Measurements from ENCODE around the gene HOXA11. TPM values are rescaled to one million over a fixed set of nuclear protein-coding genes. Genes with fewer than 3 reads are reported as not detected.

HOXA11 gene
- total and polyA plus RNA-seq, 2 of the 4 experiments (the other 2 are of a cell fraction), result 0.05 TPM; not detected in 1

- dilution Hi-C loops (cut with HindIII; ENCODE audit: low sequenced_read_pairs, unreplicated experiment) (no loop called here), intact Hi-C loops (cut with micrococcal nuclease) (no loop called here), in situ Hi-C loops (cut with MboI; ENCODE audit: low sequenced_read_pairs) (no loop called here)
- no peak overlapping the region for H3K23ac ChIP-seq (ENCODE audit: low read depth, low read length)
- peaks cover 17% of the 10 kb centered on the region; the same call in 1 of the 2 replicates for H4K20me1 ChIP-seq (ENCODE audit: insufficient read depth, low read length)
- BruUV-seq (replicated peaks), result no TSS peak
- H3K18ac ChIP-seq (ENCODE audit: low read depth, low read length), result no peak overlapping the region
- no peak overlapping the region for H3K9ac ChIP-seq (ENCODE audit: low read depth, low read length)
- no peaks in the 10 kb centered on the region for H3K36me3 ChIP-seq (ENCODE audit: control insufficient read depth, insufficient read depth, low read length)
- H3K27ac ChIP-seq (ENCODE audit: insufficient read depth, low read length), result no peak overlapping the region
- POLR2A ChIA-PET (ENCODE audit: unreplicated experiment), result interaction anchor here (0.7 kb wide), 1 partner anchor 53 kb away, joined by 5 read pairs; no protein-coding TSS in a partner anchor
- no peak for DNase-seq
- H2BK120ac ChIP-seq (ENCODE audit: low read depth, low read length), result no peak overlapping the region
- no peak overlapping the region for H2BK20ac ChIP-seq (ENCODE audit: low read depth, low read length)
- H3K4me1 ChIP-seq (ENCODE audit: control insufficient read depth, insufficient read depth, low read length), result peaks cover 3% of the 10 kb centered on the region; the same call in 1 of the 2 replicates
- peaks cover 97% of the 10 kb centered on the region for H3K27me3 ChIP-seq (ENCODE audit: control insufficient read depth, insufficient read depth, low read length)
- no CpG with 5 or more reads among the region's 4 CpGs for WGBS, 2 experiments (ENCODE audit: extremely low coverage in 2 of 2, insufficient read length in 1 of 2)
- no peak for TF ChIP-seq CHD1 (IDR thresholded peaks at IDR 0.05; ENCODE audit: low read depth, low read length)
- TF ChIP-seq RCOR1 (IDR thresholded peaks at IDR 0.05; ENCODE audit: insufficient replicate concordance, low read length), result no peak
- no peak for TF ChIP-seq FOS (IDR thresholded peaks at IDR 0.05; ENCODE audit: low read depth, low read length)
- no peak for TF ChIP-seq ELK1 (IDR thresholded peaks at IDR 0.05; ENCODE audit: borderline replicate concordance, low read depth, low read length)
- no peak for TF ChIP-seq RAD21 (IDR thresholded peaks at IDR 0.05; ENCODE audit: low read length)
- no peak for TF ChIP-seq SMC3 (IDR thresholded peaks at IDR 0.05; ENCODE audit: low read depth, low read length)
- H3K79me1 ChIP-seq (ENCODE audit: low read depth in 1 of 2, low read length in 2 of 2), result no peaks in the 10 kb centered on the region
- no peak overlapping the region for H4K5ac ChIP-seq (ENCODE audit: low read depth, low read length)
- CTCF ChIA-PET, result interaction anchor here (1.7 kb wide), 1 partner anchor 9 kb away, joined by 10 read pairs; no protein-coding TSS in a partner anchor
- no peak overlapping the region for H2AK5ac ChIP-seq (ENCODE audit: low read depth, low read length)
- no peak overlapping the region for H2BK5ac ChIP-seq (ENCODE audit: low read depth, low read length, poor library complexity, severe bottlenecking)
- no peak overlapping the region for H3K4me3 ChIP-seq (ENCODE audit: insufficient read depth, low read depth, low read length)
- no peak for ATAC-seq (ENCODE audit: low read depth)
- H2AFZ ChIP-seq (replicated peaks; ENCODE audit: low read length, poor library complexity), result no peak overlapping the region
- H3K56ac ChIP-seq (ENCODE audit: extremely low read depth, insufficient read depth, low read length), result no peak overlapping the region
- no peak overlapping the region for H3K14ac ChIP-seq (replicated peaks; ENCODE audit: low read depth, low read length)
- no peak overlapping the region for H2BK15ac ChIP-seq (ENCODE audit: low read depth, low read length)
- no peak overlapping the region for H4K91ac ChIP-seq (ENCODE audit: insufficient read depth, low read depth, low read length)
- no peak overlapping the region for H3K4ac ChIP-seq (ENCODE audit: low read depth, low read length)
- peaks cover 17% of the 10 kb centered on the region; the same call in 1 of the 2 replicates for H3K9me3 ChIP-seq (ENCODE audit: control insufficient read depth, insufficient read depth, low read length)
- no peak overlapping the region for H3K4me2 ChIP-seq (ENCODE audit: low read depth, low read length)
- no peak overlapping the region for H2AK9ac ChIP-seq (replicated peaks; ENCODE audit: low read depth, low read length, poor library complexity)
- no peak overlapping the region for H4K8ac ChIP-seq (ENCODE audit: low read depth in 2 of 2, low read length in 2 of 2)
- no peaks in the 10 kb centered on the region for H3K9me1 ChIP-seq (ENCODE audit: insufficient read depth, low read length)
These were observed 1.8 kb upstream of the HOXA11 start for GRCh38 chr7:27186668-27187474.

All from IMR-90 (cell line).